CD4-positive, alpha-beta T cell (primary cell): ENCODE results near the gene PRR14L. TPM values are rescaled to one million over a fixed set of nuclear protein-coding genes. Genes with fewer than 3 reads are reported as not detected.

Source experiments
- ATAC-seq: fragments of 200-7000 bp; cut with Tn5 transposase; one replicate; pipeline ENCODE4 v1.10.0; 2022; ENCODE audit warnings: mild to moderate bottlenecking; ENCODE audit not compliant: poor library complexity
- CTCF ChIA-PET: fragments of 350-600 bp; sonication (Branson Sonifier 250); formaldehyde crosslinking; loops from one replicate; lab custom pipeline; 2021; ENCODE audit warnings: antibody characterized with exemption, inconsistent platforms; lab: Charles Lee
- POLR2A ChIA-PET: fragments of 350-600 bp; sonication (Branson Sonifier 250); formaldehyde crosslinking; loops from one replicate; lab custom pipeline; 2021; ENCODE audit warnings: antibody characterized with exemption, inconsistent platforms; lab: Charles Lee
- DNase-seq, 14 experiments: peaks; one replicate each; pipeline ENCODE4 v3.0.0-alpha.2; 2013 to 2020; ENCODE audit warnings: mixed read lengths in 2 of 14
- H3K27ac ChIP-seq, 2 donors: one replicate each; pipeline versions ENCODE4 v1.5.1 to v1.7.0; 2013; ENCODE audit warnings: low read length in 2 of 2, low read depth in 1 of 2, mild to moderate bottlenecking in 1 of 2
- H3K27me3 ChIP-seq, 2 experiments: 1 replicate in 1 of 2; 2 replicates in 1 of 2; pipeline versions ENCODE4 v1.6.1 to v1.7.0; 2013; ENCODE audit warnings: low read length in 2 of 2, control low read depth in 1 of 2, mild to moderate bottlenecking in 1 of 2, moderate library complexity in 1 of 2; ENCODE audit not compliant: insufficient read depth in 2 of 2, control insufficient read depth in 1 of 2
- H3K36me3 ChIP-seq: one replicate; pipeline ENCODE4 v1.6.1; 2013; ENCODE audit warnings: low read length, control low read depth; ENCODE audit not compliant: insufficient read depth
- H3K4me1 ChIP-seq: one replicate; pipeline ENCODE4 v1.6.1; 2013; ENCODE audit warnings: low read length, control low read depth; ENCODE audit not compliant: insufficient read depth
- H3K4me3 ChIP-seq: one replicate; pipeline ENCODE4 v1.5.1; 2013; ENCODE audit warnings: mild to moderate bottlenecking, low read length, moderate library complexity
- H3K9me3 ChIP-seq, 2 experiments: 1 replicate in 1 of 2; 2 replicates in 1 of 2; pipeline versions ENCODE4 v1.6.1 to v1.7.0; 2013; ENCODE audit warnings: low read length in 2 of 2, mild to moderate bottlenecking in 2 of 2, control low read depth in 1 of 2, moderate library complexity in 1 of 2; ENCODE audit not compliant: control insufficient read depth in 1 of 2, insufficient read depth in 1 of 2
- H3K27ac Mint-ChIP-seq: one replicate; pipeline ENCODE4 v1.8.0; 2020; ENCODE audit warnings: mixed read lengths
- H3K27me3 Mint-ChIP-seq: one replicate; pipeline ENCODE4 v1.8.0; 2021; ENCODE audit warnings: mixed read lengths
- H3K36me3 Mint-ChIP-seq: one replicate; pipeline ENCODE4 v1.8.0; 2021; ENCODE audit warnings: low read depth, mixed read lengths
- H3K4me1 Mint-ChIP-seq: one replicate; pipeline ENCODE4 v1.8.0; 2021; ENCODE audit warnings: low read depth, mixed read lengths
- H3K4me3 Mint-ChIP-seq: one replicate; pipeline ENCODE4 v1.8.0; 2020; ENCODE audit warnings: mild to moderate bottlenecking, mixed read lengths
- H3K9me3 Mint-ChIP-seq: one replicate; pipeline ENCODE4 v1.8.0; 2020; ENCODE audit warnings: mixed read lengths
- CTCF ChIP-seq: fragments of 200-600 bp; IDR thresholded peaks from one replicate; pipeline ENCODE4 v1.8.0; 2022; ENCODE audit warnings: antibody characterized with exemption, mild to moderate bottlenecking
- intact Hi-C, 2 experiments: fragments of 100-400 bp; cut with DNase I in 1 of 2; cut with micrococcal nuclease in 1 of 2; formaldehyde crosslinking; loops; one replicate each; pipeline versions ENCODE4 v1.15.1 to v1.9.0; 2023 to 2025; cut with DNase I, micrococcal nuclease
- total RNA-seq, 174 experiments: library from RNA in 2 of 174; stranded (reverse) in 2 of 174; gene quantifications; one replicate each; pipeline ENCODE4 v1.2.3 and lab custom pipeline; 2021 to 2026

The PRR14L gene
- total RNA-seq, 2 experiments from 2014 or later, result 23.4 to 24.9 TPM

GRCh38 chr22:31750365-31751284 lies 693 bp upstream of the PRR14L start:
- Mint-ChIP-seq H3K27ac (peak overlapping the region; percentile 97), H3K4me1 (peaks cover 71% of the 10 kb centered on the region), H3K4me3 (peak overlapping the region; percentile 98), H3K36me3 (peaks cover 24% of the 10 kb centered on the region), H3K9me3 (no peaks in the 10 kb centered on the region), H3K27me3 (no peaks in the 10 kb centered on the region)
- ChIA-PET CTCF (interaction anchor here (1.2 kb wide), 1 partner anchor 89 kb away, joined by 3 read pairs; the partner anchor contains the start of gene PISD), POLR2A (interaction anchor here (0.8 to 1.4 kb wide), 3 partner anchors 12 to 405 kb away, joined by 3 read pairs; no protein-coding TSS in a partner anchor)
- intact Hi-C loops, result loop anchor here (1.0 to 10.0 kb wide), 12 partner anchors 73 to 1983 kb away; partner anchors contain the start of genes DRG1 (in 1 of the 2), EIF4ENIF1 (in 1 of the 2), FBXO7 (in 1 of the 2) and PES1 (in 1 of the 2)
- H3K36me3 ChIP-seq, result peaks cover 11% of the 10 kb centered on the region
- H3K27ac ChIP-seq, result peak overlapping the region; percentile 31 to 85
- TF ChIP-seq CTCF, result no peak
- DNase-seq (peak in 1 of 14 experiments; percentile 21), ATAC-seq (no peak)
- peaks cover 46% of the 10 kb centered on the region for H3K4me1 ChIP-seq
- H3K9me3 ChIP-seq, result no peaks in the 10 kb centered on the region
- H3K4me3 ChIP-seq, result peak overlapping the region; percentile 77
- no peaks in the 10 kb centered on the region for H3K27me3 ChIP-seq

DNA sequence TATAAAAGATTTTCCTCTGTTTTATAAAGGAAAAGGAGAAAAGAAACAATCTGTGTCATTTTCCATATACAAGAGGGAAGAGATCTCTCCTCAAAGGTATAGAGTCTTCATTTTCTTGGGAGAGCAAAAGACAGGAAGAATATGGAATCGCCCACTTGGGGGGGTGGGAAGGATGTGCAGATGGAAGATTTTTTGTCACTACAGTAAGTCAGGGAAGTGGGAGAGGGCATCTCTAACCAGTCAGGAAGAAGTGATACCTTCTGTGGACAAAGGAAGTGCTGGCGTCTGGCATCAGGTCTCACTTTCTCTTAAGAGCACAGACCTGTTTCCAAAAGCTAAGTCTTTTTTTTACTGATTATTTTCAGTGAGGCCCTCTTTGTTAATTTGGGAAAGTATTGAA lies 1.4 kb downstream of the PRR14L start:
- H3K4me3 Mint-ChIP-seq, result peak overlapping the region; percentile 98
- Histone ChIP-seq H3K27me3 (no peaks in the 10 kb centered on the region), H3K4me1 (peaks cover 34% of the 10 kb centered on the region), H3K9me3 (no peaks in the 10 kb centered on the region), H3K4me3 (peak overlapping the region; percentile 77), H3K36me3 (peaks cover 13% of the 10 kb centered on the region), H3K27ac (no peak overlapping the region)
- no peaks in the 10 kb centered on the region for H3K9me3 Mint-ChIP-seq
- no peaks in the 10 kb centered on the region for H3K27me3 Mint-ChIP-seq
- peak in 1 of 14 experiments; percentile 16 for DNase-seq
- peaks cover 58% of the 10 kb centered on the region for H3K4me1 Mint-ChIP-seq
- intact Hi-C loops, result loop anchor here in 1 of 2 experiments (2.0 kb wide), 1 partner anchor 86 kb away; the partner anchor contains the start of gene PISD
- peak overlapping the region; percentile 97 for H3K27ac Mint-ChIP-seq
- POLR2A ChIA-PET, result interaction anchor here (1.6 kb wide), 1 partner anchor 72 kb away, joined by 4 read pairs; no protein-coding TSS in a partner anchor
- CTCF ChIA-PET, result interaction anchor here (0.5 kb wide), 1 partner anchor 13 kb away, joined by 3 read pairs; no protein-coding TSS in a partner anchor
- TF ChIP-seq CTCF, result no peak
- no peak for ATAC-seq
- H3K36me3 Mint-ChIP-seq, result peaks cover 29% of the 10 kb centered on the region

DNA sequence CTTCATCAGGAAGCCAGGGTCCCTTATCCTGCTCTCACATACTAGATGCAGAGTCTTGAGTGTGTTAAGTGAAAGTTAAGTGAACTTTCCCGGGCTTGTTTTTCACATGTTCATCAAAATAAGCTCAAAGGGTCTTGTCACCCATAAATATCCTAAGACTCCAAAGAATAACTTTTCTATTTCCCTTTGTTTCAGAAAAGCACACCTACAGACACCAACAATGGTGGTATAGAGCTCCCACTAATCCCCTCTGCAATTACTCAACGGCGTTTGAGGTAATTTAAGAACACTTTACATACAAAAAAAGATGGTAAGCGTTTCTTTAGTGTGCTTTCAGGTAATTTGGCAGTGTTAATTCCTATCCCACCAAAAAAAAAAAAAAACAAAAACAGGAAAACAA lies 2.5 kb downstream of the PRR14L start:
- Histone ChIP-seq H3K36me3 (peaks cover 13% of the 10 kb centered on the region), H3K9me3 (no peaks in the 10 kb centered on the region), H3K27me3 (no peaks in the 10 kb centered on the region), H3K27ac (no peak overlapping the region), H3K4me1 (peaks cover 25% of the 10 kb centered on the region), H3K4me3 (no peak overlapping the region)
- Mint-ChIP-seq H3K4me1 (peaks cover 54% of the 10 kb centered on the region), H3K36me3 (peaks cover 36% of the 10 kb centered on the region), H3K27me3 (no peaks in the 10 kb centered on the region), H3K9me3 (no peaks in the 10 kb centered on the region), H3K27ac (peak overlapping the region; percentile 64), H3K4me3 (peak overlapping the region; percentile 98)
- ChIA-PET POLR2A (interaction anchor here (1.6 kb wide), 1 partner anchor 71 kb away, joined by 4 read pairs; no protein-coding TSS in a partner anchor), CTCF (interaction anchor here (0.9 kb wide), 1 partner anchor 54 kb away, joined by 3 read pairs; no protein-coding TSS in a partner anchor)
- DNase-seq (no peak), ATAC-seq (no peak)
- no peak for TF ChIP-seq CTCF
- intact Hi-C loops, result no loop called here
